ENCODE results near the gene ZDHHC11.

GRCh38 chr5:756171-756570 is 94.6 kb downstream of the ZDHHC11 start:
- TF ChIP-seq CTCF (conservative IDR thresholded peaks at IDR 0.05; ENCODE audit: low read length) (no peak), EZH2phosphoT487 (IDR thresholded peaks at IDR 0.05; ENCODE audit: borderline replicate concordance, low read depth, low read length) (no peak)
